ENCODE measurements around the gene CHDH. TPM values are rescaled to one million over a fixed set of nuclear protein-coding genes. Genes with fewer than 3 reads are reported as not detected.

CHDH gene
- total RNA-seq, 1 experiment from 2014 or later = 0.17 TPM

DNA sequence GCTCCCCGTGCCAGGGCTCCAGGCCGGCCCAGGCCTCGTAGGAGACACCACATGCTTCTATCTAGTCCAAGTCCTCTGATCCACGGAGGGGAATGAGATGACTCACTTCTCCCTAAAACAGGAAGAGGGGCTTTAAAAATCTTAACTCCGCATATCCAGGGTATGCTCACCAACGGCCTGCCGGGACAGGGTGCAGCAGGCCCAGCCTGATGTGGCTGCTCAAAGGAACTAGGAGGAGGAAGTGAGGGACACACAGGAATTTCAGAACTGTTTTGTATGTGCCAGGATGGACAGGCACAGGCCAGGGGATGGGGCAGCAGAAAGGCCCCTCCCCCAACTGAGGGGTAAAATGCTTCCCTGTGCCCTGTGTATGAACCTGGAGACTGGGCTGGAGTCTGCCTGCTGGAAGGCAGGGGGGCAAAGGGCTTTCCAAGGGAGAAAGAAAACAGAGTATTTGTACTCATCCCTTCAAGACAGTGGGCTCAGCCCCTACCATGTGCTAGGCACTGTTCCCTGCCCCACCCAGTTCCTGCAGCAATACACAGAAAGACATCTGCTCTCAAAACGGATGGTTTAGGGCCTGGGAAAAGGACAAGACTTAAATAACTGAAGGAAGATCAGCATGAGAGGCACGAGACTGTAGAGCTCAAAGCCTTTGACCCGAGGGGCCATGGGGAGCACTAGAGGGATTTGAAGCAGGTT is 22.1 kb downstream of the CHDH start:
- DNase-seq (ENCODE audit: low read depth) = no peak

DNA sequence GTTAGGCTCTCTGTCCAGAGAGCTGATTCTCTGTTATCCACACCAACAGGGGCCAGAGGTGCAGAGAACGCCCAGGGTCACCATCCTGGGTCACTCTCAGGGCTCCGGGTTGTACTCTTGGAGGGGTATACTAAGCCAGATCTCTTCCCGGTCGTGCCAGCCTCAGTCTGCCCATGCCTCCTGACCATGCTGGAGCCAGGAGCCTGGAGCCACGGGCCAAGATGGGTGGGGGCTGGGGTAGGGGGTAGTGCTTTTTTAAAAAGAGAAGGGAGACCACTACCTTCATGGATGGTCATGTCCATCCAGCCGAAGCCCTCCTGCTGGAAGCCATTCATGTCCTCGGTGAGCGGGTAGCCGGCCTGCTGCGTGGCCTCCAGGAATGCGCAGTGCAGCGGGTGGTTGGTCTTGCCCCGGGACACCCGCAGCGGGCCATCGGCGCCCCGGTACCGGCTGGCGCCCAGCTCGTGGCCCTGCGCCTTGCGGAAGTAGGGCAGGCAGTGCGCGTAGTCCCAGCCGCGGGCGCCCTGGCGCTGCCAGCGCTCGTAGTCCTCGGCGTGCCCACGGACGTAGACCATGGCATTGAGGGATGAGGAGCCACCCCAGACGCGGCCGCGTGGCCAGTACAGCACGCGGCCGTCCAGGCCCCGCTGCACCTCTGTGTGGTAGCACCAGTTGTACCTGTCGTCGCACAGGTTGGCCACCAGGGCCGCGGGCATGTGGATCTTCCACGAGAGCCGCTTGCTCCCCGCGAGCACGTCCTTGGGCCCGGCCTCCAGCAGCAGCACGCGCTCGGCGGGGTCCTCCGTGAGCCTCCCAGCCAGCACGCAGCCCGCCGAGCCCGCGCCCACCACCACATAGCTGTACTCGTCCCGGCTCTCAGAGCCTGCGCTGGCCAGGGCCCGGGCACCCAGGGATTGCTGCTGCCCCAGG is 22.9 kb downstream of the CHDH start:
- no peak for DNase-seq (ENCODE audit: low read depth)

DNA sequence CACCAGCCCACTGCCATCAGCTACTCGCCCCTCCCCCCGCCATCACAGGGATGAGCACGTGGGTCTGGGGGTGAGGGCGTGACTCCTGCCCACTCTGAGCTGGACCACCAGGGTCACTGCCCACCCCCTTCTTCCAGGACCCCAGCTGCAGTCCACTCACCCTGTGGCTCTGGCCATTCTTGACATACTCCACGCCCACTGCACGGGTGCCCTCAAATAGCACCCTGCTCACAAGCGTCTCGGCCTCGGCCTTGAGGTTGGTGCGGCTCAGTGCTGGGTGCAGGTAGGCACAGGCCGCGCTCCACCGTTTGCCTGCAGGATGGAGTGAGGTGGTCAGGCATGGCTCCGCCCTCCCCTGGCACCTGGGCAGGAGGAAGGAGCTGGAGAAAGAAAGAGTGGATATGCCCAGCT is 23.9 kb downstream of the CHDH start:
- no peak for DNase-seq (ENCODE audit: low read depth)

DNA sequence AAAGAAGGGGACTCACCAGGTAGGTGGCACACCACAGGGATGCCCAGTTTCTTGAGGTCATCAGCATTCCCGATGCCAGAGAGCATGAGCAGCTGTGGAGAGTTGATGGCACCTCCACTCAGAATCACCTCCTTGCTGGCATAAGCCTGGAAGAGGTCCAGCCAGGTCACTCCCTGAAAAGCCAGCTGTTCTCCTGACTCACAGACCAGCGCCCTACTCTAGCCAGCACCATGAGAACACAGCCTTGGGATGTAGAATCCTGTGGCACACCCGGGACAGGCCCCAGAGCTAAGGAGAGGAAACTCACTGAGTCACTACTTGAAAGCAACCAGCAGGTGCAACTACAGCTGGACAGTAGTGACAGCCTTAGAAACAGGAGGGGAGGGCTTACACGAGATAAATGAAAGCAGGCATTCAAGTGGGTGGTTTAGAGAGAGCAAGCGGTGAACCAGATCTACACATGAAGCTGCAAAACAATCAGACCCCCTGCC is 24.5 kb downstream of the CHDH start:
- peak; percentile 24 for DNase-seq (ENCODE audit: low read depth)

DNA sequence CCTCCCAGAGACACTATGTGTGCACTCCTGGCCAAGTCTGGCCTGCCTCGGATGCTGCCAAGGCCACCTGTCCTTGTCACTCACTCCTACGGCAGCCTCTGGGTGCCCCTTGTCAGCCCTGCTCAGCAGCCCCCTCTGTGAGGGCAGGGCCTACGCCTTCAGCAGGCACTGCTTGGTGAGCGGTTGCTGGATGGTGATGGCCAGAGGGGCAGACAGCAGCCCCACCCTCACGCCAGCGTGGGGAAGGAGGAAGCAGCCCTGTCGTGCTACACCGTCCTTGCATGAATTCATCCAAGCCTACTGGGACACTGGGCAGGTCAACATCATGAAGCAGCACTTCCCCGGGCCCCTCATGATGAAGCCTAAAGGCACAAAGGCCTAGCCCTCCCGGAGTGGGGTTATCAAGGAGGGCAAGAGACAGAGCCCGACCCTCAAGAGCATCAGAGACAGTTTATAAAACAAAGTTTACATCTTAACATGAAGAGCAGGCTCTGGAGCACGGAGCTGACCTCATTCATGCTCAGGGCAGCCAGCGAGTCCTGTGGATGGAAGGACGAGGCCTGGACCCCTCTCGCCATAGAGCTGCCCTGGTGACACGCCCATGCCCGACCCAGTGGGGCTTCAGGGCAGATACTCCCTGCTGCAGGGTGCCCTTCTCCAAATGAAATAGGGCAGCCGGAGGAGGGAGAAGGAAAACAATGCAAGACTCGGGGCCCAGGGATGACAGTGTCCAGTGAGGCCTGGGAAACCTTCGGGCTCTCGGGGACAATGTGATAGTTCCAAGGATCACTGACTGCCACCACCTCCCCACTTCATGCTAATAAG is 25.3 kb downstream of the CHDH start:
- DNase-seq (ENCODE audit: low read depth) = no peak

DNA sequence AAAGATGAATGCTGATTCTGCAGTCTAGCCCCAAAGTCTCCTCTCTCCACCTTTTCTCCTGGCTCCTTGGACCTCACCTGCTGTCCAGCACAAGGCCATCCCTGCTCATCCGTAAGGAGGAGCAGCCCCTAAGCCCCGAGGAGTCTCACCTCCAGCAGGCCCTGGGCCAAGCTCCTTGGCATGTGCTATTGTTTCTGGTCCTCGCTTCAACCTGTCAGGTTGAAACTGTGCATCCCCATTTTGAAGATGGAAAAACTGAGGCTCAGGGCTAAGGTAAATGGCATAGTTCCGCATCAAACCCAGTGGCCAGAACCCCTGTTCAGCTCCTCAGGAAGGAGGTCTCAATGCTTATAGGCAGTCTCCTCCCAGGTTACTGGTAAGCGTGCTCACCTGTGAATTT is 26.1 kb downstream of the CHDH start:
- DNase-seq (ENCODE audit: low read depth) = no peak

DNA sequence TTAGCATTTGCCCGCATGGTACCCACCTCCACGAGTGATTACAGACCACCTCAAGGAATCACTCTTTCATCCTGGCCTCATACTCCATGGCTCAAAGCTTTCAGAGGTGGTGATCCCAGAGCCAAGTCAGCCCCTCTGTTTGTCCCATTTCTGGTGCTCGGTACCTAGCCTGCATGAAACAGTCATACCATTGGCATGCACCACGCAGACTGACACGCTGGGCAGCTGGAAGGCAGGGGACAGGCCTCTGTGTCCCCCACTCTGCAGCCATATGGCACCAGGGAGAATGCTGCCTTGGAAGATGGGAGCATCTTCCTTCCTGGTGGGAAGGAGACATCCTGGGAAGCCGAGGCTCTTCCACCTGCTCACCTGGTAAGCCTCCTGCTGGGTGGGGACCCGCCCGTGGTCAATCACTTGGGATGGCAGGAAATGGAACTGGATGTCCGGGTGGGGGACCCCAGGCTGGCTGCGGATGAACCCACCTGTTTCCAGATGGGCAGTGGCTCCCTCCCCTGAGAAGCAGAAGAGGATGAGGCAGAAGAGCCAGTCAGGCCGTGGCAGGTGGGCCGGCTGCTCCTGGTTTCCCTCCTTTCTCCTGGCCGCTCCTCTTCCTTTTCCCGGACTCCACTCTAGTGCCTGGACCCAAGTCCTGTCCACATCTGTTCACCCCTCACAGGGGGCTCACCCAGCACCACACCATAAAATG is 26.9 kb downstream of the CHDH start:
- no peak for DNase-seq (ENCODE audit: low read depth)

DNA sequence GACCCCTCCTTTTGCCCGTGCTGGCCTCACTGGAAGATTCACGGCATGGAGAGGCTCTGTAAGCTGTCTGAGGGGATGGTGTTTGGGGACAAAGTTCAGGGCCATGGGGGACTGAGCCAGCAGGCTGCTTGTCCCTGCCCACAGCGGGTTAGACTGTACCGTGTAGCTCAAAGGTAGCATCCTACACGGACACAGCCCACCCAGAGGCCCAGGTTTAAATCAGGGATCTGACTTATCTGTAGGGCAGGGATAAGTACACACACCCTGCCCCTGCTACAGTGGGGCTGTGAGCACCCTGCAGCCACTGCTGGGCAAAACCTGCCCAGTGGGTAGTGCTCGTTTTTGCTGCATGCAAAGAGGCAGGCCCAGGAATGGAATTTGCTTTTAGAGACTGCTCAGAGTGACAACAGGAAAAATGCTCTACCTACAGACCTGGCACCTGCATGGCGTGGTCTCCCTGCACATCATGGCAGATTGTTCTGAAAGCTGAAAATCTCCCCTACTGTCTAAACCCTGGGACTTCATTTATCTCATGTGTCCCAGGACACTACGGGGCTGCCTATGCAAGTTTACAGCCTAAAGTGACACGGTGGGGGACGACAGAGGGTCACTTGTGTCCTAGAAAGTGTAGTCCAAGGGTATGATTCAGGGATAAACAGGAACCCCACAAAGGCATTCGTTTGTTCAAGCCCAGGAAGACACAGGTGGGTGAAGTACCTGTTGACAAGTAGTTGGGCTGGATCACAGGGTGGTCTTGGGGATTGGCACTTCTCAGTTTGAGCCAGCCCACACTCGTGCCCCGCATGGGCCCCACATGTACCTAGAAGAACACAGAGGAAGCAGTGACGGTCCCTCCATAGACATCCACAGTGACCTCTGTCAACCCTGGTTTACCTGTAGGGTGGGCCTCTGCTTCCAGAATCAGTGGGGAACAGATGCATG is 27.7 kb downstream of the CHDH start:
- no peak for DNase-seq (ENCODE audit: low read depth)

DNA sequence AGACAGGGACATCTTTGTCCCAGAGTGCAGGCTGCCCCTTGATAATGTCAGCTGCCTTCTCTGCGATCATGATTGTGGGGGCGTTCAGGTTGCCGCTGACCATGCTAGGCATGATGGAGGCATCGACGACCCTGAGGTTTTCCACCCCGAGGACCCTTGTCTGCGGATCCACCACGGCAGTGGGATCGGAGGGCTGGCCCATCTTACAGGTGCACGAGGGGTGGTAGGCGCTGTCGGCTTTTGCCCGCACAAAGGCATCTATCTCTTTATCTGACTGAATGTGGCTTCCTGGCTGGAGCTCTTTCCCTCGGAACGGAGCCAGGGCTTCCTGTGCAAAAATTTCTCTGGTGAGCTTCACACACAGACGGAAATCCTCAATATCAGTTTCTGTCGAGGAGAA is 28.4 kb downstream of the CHDH start:
- DNase-seq (ENCODE audit: low read depth) = no peak

DNA sequence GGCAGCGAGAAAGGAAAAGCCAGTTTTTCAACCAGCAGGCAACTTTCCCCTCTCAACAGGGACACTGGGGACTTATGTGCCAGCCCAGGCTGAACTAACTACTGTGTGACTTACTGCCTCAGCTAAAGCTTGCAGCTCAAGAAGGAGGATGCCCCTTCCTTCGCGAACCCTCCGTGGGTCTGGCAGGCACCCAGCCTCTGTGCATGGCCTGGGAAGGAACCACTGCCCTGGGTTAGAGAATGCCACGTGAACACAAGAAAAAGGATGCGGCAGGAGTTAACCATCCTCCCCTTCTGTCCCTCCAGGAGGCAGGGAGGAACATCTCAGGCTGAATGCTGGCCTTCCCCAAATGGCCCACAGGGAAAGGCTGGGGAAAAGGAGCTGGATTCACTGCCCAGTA is 29.0 kb downstream of the CHDH start:
- DNase-seq (ENCODE audit: low read depth) = no peak

DNA sequence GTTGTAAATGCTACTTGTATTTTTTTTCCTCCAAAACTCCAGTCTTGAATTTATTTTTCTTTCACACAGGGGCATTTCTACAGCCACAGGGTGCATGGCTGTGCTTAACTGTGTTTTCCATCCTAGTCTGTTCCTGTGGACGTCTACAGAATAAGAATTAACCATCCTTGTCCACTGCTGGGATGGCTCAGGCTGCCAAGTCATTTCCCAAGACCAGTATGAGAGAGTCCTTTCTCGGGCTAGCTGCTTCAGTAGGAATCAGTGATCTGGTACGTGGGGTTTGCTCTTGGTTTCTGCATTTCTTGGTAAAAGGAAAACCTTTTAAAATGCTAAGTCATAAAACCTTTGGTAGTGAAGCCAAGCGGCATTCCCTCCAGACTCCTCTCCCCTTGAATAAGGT is 29.8 kb downstream of the CHDH start:
- no peak for DNase-seq (ENCODE audit: low read depth)

DNA sequence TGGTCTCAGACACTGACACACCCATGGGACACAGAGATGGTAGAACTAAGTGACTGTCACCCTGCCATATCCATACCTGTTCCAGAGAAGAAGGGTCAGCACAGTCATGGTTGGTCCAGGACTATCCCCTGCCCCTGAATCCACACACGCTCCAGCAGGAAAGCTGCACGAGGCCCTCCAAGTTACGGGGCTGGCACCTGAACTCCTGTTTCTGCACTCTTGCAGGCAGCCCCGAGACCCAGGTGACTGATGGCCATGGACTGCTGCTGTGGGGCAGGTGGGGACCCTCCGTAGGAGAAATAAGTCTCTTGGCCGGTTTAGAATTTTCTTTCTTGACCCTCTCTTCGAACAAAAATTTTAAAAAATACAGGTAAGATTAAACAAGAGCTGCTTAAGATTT is 30.6 kb downstream of the CHDH start:
- no peak for DNase-seq (ENCODE audit: low read depth)

DNA sequence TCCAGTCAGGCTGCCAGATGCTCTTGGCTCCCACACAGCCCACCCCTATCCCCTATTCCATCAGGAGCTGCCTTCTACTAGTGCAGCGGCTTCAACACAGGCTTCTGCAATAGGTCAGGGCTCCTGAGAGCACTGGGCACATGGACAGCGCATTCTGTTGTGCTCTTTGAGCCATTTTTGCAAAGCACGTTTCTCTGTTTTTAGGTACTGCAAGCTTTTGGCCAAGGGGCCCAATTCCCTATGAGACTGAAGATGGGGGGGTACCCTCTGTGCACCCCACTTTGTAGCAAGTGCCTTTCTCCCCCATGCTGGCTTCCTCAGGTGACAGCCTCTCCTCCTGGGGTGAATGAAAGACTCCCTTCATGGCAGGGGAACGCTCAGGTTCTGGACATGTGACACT is 31.2 kb downstream of the CHDH start:
- DNase-seq (ENCODE audit: low read depth) = no peak

DNA sequence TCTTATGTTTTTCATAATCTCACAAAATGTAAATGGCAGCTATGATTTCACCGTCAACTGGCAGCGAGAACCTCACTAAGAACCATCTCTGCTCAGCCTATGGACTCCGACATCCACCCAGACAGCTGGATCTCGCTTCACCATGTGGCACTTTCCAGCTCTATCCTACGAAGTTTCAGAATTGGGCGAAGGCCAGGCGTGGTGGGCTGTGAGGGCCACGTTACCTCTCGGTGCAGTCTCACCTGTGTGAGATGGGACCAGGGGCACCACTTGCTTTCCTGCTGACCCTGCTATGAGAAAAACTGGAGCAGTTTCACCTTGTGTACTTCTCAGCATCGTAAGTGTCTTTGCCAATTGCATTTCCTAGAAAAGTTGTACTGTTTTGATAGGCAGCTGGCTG is 32.3 kb downstream of the CHDH start:
- no peak for DNase-seq (ENCODE audit: low read depth)

DNA sequence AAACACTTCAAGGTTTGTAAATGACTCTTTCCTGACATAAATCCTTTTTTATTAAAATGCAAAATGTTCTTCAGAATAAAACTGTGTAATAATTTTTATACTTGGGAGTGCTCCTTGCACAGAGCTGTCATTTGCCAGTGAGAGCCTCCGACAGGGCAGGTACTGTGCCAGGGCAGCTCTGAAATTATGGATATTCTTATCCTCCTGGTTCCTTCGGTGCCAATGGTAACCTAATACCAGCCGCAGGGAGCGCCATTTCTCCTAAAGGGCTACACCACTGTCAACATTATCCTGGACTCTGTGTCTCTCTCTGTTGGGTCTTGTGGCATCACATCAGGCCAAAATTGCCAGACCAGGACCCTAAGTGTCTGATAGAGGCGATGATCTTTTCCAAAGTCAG is 33.0 kb downstream of the CHDH start:
- no peak for DNase-seq (ENCODE audit: low read depth)

DNA sequence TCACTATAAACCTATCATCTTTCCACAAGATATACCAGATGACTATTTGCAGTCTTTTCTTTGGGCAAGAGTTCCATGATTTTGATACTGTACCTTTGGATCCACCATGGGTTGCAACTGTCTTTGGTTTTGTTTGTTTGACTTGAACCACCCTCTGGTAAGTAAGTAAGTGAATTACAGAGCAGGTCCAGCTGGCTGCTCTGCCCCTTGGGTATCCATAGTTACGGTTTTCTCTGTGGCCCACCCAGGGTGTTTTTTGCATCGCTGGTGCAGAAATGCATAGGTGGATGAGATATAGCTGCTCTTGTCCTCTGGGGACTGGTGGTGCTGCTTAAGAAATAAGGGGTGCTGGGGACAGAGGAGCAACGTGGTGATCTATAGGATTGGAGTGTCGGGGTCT is 33.8 kb downstream of the CHDH start:
- DNase-seq (ENCODE audit: low read depth) = no peak

DNA sequence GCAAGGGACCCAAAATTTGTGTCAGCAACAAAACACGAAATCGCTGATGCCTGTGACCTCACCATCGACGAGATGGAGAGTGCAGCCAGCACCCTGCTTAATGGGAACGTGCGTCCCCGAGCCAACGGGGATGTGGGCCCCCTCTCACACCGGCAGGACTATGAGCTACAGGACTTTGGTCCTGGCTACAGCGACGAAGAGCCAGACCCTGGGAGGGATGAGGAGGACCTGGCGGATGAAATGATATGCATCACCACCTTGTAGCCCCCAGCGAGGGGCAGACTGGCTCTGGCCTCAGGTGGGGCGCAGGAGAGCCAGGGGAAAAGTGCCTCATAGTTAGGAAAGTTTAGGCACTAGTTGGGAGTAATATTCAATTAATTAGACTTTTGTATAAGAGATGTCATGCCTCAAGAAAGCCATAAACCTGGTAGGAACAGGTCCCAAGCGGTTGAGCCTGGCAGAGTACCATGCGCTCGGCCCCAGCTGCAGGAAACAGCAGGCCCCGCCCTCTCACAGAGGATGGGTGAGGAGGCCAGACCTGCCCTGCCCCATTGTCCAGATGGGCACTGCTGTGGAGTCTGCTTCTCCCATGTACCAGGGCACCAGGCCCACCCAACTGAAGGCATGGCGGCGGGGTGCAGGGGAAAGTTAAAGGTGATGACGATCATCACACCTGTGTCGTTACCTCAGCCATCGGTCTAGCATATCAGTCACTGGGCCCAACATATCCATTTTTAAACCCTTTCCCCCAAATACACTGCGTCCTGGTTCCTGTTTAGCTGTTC is 34.9 kb downstream of the CHDH start:
- no peak for DNase-seq (ENCODE audit: low read depth)

DNA sequence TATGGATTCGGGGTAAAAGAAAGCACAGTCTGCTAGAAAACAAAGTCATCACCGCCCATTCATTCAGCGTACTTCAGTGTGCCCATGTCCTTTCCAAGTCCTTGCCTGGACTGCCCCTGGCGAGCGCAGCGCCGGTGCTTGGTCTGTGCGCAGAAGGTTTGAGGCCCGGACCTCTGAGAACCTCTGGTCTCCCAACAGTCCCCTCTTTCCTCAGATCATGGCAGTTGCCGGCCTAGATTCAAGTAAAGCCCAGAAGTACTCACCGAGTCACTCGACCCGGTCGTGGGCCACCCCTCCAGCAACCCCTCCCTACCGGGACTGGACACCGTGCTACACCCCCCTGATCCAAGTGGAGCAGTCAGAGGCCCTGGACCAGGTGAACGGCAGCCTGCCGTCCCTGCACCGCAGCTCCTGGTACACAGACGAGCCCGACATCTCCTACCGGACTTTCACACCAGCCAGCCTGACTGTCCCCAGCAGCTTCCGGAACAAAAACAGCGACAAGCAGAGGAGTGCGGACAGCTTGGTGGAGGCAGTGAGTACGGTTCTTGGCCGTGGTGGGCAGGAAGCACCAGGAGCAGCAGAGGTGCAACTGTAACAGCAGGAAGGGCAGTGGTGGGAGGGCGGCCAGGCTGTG is 36.3 kb downstream of the CHDH start:
- DNase-seq (ENCODE audit: low read depth) = no peak

DNA sequence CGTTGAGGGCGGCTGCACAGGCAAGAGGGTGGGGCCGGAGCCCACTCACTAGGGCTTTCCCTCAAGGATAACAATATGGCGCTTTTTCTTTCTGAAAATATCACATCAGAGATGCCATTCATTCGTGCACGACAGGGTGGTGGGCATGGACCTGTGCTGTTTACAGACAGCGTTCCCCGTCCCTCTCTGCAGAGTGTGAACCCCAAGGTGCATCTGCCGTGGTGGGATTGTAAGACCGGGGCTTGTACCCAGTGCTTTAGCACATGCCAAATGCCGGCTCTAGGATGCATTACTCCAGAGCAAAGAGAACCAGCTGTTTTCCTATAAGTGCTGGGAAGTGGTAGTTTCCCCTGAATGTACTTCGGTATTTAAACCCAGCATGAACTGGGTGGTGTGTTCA is 37.0 kb downstream of the CHDH start:
- DNase-seq (ENCODE audit: low read depth) = no peak
